ENCODE results near the gene HCFC2.

GRCh38 chr12:104044158-104044557 is 20.2 kb upstream of the HCFC2 start:
- TF ChIP-seq CTCF (IDR thresholded peaks at IDR 0.05) (no peak), POLR2AphosphoS5 (IDR thresholded peaks at IDR 0.05; ENCODE audit: low read depth, low read length) (no peak), REST (IDR thresholded peaks at IDR 0.05; ENCODE audit: insufficient read depth in 1 of 2, low read depth in 2 of 2, low read length in 1 of 2) (no peak), TCF7L2 (IDR thresholded peaks at IDR 0.05; ENCODE audit: low read depth, low read length) (no peak)

All from Panc1 (cell line).